GM18507 (cell line): Measurements from ENCODE around the gene FBN1.

Source experiments
- DNase-seq: peaks from one replicate; pipeline ENCODE4 v3.0.0; 2011; ENCODE audit warnings: low read depth; ENCODE audit not compliant: insufficient read length; ENCODE audit errors: extremely low spot score
- FAIRE-seq: peaks from 2 replicates; lab custom pipeline; 2011; peaks lifted over from hg19 to GRCh38; lab: Jason Lieb, UNC

The FBN1 gene

DNA sequence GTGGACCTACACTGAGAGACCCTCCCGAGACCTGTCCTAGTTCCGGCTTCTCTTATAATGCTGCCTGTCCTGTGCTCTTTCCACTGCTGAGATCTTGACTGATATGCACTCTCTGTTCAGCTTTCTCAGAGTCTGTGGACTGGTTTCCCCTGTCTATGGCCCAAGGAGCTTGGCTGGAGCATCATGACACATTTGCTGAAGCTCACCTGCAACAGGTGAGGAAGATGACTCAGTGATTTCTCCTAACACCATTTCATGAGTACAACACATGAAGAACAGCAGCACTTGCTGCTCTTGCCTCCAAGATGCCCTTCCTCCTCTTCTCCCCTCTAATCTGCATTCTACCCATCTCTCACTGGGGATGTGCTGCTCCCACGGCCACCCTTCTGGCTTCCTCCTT is 222.2 kb downstream of the FBN1 start:
- DNase-seq = no peak
- FAIRE-seq = no peak

DNA sequence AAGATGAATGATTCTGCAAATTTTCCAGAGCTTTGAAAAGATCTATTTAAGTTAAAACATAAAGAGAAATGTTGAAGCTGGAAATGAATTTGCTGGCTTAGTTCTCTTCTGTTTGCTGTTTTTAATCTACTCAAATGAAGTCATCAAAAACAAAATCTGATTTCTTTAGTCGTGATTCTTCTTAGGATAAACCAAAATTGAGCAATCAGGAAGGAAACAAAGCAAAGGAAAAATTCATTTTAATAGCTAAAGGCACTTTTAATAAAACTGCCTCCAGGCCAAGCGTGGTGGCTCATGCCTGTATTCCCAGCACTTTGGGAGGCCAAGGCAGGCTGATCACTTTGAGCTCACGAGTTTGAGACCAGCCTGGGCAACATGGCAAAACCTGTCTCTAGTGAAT is 223.1 kb downstream of the FBN1 start:
- no peak for FAIRE-seq
- DNase-seq = no peak

DNA sequence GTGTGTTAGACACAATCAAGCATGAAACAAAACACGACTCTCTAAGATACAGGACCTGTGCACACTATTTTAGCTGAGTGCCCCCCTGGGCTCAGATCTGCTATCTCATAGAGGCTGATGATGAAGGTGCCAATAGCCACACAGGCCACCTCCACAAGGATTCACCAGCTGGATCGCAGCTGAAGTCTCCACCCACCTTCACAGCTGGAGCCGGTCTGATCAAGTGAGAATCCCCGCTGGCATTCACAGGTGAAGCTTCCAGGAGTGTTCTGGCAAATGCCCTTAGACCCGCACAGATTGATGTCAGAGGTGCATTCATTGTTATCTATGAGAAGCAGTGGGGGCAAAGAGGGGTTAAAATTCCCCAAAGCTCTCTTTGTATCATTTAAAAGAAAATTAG is 224.1 kb downstream of the FBN1 start:
- FAIRE-seq (no peak), DNase-seq (no peak)

DNA sequence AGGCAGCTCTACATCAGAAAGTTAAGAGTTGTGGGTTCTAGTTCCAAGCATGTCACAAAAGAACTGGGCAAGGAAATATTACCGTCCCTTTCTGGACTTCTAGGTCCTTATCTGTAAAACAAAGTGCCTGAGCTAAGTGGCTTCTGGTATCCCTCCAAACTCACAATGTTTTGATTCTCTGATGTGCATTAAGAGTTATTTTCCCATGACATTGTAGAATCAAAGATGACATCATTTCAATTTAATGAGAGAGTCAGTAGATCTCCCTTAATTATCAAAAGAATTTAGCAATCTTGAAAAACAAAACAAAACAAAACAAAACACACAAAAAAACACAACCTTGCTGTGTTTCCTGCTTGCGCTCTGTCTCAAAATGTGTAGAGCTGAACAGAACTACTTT is 225.6 kb downstream of the FBN1 start:
- no peak for FAIRE-seq
- DNase-seq = no peak

DNA sequence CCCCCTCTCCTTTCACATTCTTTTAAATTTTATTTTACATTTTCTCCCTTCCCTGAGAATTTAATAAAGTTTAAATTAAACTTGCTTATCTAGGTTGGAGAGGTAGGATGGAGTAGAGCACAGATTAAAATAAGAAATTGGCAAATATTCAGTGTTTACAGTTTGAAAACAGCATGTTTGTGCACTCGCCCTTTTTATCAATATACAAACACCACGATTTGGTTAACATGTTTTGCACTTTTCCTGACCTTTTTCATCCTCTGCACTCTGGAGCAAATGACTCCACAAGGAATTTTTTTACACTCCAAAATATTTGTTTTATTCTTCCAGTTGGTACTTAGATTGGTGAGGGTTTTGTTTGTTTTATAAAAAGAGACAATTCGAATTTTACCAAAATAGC is 227.2 kb downstream of the FBN1 start:
- no peak for DNase-seq
- FAIRE-seq = no peak

DNA sequence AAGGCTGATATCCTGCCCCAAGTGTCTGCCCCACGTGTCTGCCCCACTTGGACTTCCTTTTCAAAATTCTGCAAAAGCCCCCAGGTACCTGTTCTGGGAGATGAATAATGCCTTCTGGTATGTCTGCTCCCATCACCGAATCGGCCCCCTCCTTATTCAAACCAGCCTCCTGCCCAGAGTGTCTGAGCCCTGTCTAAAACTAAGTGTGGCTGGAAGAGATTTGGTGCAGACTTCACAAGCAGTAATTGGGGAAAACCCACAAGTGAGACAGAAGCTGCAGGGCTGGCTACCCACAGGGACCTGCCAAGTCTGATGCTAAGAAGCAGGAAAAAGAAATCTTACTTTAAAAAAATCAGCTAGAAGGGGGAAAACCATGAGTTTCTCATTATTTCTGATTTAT is 229.2 kb downstream of the FBN1 start:
- FAIRE-seq = no peak
- no peak for DNase-seq

DNA sequence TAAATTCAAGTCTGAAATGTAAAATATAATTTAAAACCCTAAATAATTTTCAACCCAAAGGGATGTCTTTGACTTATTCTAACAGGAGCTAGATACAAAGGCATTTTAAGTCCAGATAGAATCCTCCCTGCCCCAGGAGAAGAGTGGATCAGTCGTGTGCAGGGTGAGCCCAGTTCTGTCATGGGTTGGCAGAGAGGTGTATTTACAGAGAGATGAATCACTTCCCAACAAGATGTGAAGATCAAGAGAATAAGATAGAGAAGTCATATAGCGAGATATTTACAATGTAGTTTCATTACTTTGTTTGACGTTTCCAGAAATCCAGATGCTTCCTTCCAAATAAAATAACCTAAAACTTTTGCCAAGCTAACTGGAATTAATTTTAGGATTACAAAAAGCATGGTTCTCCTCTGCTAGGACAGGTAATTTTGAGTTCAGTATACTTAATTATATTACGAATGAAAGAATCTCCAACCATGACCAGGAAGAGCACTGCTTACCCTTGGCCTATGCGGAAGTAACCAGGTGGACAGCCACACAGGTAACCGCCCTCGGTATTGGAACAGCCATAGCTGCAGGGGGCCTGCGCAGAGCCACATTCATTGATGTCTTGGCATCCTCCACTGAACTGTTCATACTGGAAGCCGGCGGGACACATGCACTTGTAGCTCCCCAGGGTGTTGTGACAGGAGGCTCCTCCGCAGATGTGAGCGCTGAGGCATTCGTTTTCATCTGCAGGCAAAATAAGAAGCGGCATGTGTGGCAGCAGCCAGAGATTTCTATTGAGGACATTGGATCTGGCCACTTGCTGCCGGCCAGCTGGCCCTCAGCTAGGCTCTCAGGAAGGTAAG is 230.2 kb downstream of the FBN1 start:
- no peak for FAIRE-seq
- no peak for DNase-seq

DNA sequence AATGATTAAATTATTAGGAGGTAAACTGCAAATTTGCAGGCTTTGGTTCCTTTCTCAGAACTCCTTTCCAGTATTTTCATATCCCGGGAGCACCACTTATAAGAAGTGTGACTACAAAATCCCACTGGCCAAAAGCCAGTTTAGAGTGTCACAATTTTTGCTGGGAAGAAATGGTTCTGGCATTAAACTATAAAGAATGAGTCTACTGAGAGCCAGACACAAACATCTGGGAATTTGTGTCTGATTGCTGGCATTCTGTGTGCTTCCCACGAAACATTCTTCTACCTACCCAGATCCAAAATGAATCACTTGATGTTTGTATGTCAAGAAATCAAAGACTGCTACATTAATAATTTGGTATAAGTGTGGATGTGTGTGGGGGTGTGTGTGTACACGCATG is 231.5 kb downstream of the FBN1 start:
- FAIRE-seq (no peak), DNase-seq (no peak)

DNA sequence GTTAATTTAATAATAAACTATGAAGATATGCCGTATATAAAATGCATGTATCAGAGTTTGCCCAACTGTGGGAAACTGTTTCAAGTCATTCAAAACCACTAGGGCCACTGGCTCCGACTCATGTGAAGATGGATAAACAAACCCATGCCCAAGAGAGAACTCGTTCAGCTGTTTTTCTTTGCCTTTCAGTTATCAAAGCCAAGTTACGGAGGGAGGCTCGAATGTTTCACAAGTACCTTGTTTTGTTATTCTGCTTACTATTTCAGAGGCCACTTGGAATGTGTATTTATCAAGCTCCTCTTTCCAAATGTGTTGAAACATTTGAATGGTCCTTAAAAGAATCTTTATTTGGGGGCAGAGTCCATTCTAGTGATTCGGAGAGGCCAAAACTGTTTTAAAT is 232.2 kb downstream of the FBN1 start:
- no peak for FAIRE-seq
- DNase-seq = no peak

DNA sequence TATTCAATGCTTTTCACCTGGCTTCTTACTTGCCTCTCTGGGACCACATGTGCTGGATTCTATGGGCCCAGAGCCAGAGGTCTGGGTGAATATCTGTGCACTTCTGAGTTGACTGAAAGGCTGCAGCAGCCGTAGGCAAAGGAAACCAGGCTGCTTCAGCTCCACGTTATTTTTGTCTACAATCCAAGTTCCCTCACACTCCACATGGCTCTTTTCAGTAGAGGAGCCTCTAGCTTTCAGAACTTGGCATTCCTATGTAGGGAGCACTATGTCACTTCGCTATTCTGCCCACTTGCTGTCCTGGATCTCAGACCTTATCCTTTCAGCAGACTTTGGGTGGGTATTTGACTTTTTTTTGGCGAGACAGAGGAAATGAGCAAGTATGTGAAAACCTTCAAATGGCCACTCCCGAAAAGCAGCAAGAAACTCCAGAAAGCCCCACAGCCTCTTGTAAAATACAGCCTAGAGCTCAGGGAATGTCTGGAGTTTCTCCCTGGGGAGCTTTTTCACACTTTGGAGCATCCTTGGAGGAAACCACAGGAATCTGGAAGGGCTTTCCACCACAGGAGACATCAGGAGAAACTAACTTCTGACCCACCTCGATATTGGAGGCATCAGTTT is 233.4 kb downstream of the FBN1 start:
- DNase-seq (no peak), FAIRE-seq (no peak)

DNA sequence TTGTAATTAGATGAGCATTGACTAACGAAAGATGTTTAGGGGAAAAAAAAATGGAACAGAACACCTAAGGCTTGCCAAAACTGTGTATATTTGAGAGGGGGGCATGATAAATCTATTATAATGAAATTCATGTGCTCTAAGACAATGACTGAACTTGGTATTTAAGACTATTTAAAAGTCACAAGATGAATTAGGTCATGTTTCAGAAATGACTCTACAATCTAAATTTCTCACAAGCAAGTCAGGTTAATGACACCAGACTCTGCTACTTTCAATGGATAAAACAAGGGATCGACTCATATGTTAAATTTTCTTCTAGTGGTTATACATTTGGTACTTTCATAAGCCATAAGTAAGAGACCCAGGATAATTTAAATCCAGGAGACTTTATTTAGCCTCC is 235.9 kb downstream of the FBN1 start:
- DNase-seq = no peak
- no peak for FAIRE-seq

DNA sequence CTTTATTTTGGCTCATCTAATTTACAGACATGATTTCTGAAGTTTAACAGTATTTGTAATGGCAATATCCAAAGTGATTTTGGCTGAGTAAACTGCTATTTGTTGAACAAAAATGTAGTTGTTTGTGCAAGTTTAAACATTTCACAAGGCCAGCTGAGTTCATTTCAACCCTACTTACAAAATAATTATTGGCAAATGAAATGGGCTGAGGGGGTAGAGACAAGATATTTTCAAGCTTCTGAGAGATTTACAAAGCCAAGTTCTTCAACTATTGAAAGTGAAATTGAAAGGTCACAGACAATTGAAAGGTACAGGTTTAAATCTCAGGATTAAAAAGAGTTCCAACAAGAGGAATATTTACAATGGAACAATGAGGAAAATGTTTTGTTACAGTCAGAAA is 237.2 kb downstream of the FBN1 start:
- peak; percentile 26 for FAIRE-seq
- DNase-seq = no peak

DNA sequence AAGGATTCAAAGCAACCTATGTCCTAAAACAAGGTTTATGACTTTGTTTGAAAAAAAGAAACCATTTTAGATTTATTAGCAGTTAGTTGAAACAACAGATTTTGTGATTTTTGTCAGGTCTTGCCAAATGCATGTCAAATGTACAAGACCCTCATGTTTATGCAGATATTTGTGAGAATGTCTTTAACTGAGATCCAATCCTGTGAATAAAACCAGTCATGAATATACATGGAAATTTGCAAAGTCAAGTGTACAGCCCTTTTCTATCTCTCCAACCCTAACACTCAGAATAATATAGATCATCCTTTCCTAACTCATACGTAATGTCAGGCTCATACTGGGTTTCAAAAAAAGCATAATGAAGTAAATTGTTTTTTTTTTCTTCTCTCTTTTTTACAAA is 237.9 kb downstream of the FBN1 start:
- FAIRE-seq = no peak
- DNase-seq = no peak

DNA sequence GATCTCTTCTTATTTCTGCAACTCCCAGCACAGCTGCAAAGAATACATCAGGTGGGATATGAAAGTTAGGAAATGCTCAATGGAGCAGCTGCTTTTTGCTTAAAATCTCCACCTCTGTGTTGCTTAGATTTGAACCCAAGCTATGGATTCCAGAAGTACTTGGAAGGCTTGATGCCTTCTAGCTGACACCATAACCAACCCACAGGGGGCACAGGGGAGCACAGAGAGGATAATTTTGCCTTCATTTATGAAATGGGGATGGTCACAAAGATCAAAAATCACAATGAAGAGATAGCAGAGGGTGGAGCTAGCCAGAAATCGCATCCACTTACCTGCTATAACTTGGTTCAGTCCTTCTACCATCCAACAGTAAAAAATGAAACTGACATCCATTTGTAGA is 238.6 kb downstream of the FBN1 start:
- DNase-seq = no peak
- FAIRE-seq = no peak

DNA sequence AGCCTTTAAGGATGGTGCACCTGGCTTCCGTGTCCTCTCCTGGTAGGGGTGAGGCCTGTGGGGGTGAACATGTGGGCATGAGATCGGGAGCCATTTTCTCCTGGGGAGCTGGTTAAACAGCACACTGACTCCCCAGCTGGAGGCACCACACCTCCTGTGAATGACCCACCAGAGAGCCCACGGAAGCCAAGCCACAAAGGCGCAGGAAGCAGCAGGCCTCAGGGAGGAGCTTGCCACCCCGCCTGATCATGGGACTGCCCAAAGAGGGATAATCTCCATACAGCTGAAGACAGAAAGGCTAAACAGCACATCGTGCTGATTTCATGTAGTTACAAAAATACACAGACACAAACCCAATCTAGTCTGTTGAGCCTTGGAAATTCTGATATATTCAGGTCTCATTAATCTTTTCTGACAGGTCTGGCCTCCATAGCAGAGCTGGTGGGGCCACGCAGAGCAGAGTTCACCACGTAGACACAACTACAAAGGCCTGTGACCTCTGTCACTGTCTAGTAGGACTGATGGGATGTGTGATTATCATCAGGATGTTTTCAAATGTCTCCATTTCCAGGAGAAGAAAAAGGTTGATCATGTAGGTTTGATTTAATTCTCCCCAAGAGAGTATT is 239.1 kb downstream of the FBN1 start:
- no peak for FAIRE-seq
- no peak for DNase-seq

DNA sequence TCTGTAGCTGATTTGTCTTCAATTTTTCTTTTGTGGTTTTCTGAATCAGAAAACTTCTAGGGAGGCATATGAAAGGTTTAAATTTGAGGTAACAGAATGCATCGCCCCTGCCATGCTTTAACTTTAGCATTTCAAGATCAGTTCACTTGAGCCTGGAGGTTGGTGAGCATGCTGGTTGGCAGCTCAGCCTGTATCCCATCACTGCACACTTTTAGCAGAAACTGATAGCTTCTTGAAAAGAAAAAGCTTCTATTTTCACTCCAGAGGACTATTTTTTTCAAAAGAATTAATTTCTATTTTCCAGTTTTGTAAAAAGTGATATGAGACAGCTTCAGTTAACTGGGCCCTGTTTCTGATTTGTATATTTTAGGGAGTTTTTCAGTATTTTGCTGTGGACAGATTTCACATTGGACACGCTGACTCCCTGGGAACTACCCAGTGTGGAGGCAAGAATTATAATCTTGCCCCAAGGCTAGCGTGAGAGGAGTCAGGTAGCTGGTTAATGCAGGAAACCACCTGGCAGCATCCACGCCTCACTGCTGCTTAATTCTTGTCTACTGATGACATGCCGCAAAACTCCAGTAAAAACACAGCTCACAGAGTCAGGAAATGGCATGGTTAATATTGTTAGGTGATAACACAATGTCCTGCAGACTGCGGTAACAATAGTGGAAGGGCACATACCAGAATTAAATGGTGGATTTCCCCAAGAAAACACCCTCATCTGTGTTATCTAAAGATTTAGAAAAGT is 242.9 kb downstream of the FBN1 start:
- FAIRE-seq (peak; percentile 83), DNase-seq (no peak)

DNA sequence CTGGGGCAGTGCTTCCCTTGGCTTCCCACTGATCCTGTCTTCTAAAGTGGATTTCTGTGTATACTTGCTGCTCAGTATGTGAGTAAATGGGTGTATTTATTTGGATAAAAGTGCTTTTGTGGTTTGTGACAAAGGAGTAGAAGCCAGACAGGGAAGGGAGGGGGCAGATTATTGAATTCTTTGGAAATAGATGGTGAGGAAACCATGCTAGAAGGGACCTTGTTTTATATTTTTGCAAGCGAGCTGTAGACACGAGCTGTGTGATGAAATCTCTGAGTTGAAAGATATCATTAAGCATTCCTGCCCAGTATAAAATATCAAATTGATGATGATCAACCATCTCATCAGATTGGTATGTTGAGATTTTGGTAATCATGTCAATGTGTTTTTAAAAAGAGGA is 245.4 kb downstream of the FBN1 start:
- DNase-seq (no peak), FAIRE-seq (no peak)

DNA sequence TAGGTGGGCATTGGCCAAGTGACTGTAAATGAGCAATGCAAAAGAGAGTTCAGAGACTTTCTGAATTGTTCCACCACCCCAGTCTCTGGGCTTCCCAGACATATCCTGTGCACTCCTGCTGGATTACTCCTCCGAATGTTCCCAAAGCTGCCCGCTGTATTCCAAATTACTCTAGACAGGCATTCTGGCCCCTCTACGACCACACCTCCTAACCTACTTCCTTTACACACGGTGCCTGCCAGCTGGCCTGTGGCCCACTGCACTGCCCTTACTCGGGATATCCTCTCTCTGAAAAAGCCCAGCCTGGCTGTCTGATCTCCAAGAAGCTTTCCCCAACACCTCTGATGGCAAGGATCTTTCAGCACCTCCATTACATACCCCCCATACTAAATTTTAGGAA is 247.7 kb downstream of the FBN1 start:
- no peak for FAIRE-seq
- DNase-seq = no peak

DNA sequence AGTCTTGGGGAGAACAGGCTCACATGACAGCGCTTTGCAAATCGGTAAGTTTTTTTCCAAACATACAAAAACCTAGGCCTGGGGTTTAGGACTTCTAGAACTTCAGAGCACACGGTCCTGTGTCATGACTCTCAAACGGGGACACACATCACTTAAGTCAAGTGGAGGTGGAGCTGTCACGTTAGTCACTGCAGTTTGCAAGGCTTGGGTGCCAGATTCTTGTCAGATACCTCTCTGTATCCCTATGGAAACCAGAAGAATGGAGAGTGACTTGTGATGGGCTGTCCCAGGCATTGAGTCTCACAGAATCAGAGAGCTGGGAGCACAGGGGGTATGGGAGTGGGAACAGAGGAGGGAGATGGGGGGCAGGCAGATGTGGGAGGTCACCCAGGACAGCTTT is 249.5 kb downstream of the FBN1 start:
- FAIRE-seq (no peak), DNase-seq (no peak)

DNA sequence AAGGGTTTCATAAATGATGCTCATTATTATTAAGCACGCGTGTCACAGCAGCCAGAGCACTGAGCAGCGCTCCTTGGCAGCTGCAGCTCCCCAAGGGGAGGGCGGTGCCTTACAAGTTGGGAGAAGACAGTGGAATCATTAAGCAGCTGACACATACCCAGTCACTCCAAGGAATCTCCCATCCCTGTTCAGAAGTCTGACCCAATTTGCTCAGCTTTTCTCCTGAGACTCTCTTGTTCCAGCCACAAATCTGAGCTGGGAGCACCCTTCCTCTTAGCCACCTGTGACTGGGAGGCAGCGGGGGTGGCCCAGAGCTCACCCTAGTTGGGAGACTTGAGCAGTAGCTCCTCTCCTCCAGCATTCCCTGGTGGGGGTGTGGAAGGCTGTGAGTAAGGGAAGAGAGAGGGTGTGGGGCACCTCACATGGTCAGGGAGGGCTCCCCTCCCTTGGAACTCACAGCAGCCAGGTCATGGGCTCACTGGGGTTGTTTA is 249.9 kb downstream of the FBN1 start:
- no peak for FAIRE-seq
- no peak for DNase-seq
